Fibroblast of skin of right quadriceps (primary cell): ENCODE results near the gene KIAA0930.

Experiments
- DNase-seq: peaks from one replicate; pipeline ENCODE4 v3.0.0-alpha.2; 2013

Gene KIAA0930

GRCh38 chr22:45235851-45236342 lies 4.8 kb downstream of the KIAA0930 start:
- no peak for DNase-seq

GRCh38 chr22:45235101-45235777 lies 5.5 kb downstream of the KIAA0930 start:
- DNase-seq: no peak

GRCh38 chr22:45233827-45234226 lies 6.9 kb downstream of the KIAA0930 start:
- DNase-seq: no peak

GRCh38 chr22:45233386-45233785 lies 7.3 kb downstream of the KIAA0930 start:
- DNase-seq: no peak

- no peak for DNase-seq
Observed at GRCh38 chr22:45231293-45231692, 9.4 kb downstream of the KIAA0930 start.

GRCh38 chr22:45230026-45230721 lies 10.5 kb downstream of the KIAA0930 start:
- DNase-seq: no peak

- no peak for DNase-seq
Observed at GRCh38 chr22:45229181-45229580, 11.5 kb downstream of the KIAA0930 start.

GRCh38 chr22:45228401-45228754 lies 12.3 kb downstream of the KIAA0930 start:
- DNase-seq: no peak

- DNase-seq: no peak
Observed at GRCh38 chr22:45227645-45228400, 12.9 kb downstream of the KIAA0930 start.

GRCh38 chr22:45226503-45227186 lies 14.0 kb downstream of the KIAA0930 start:
- DNase-seq: no peak

- DNase-seq: no peak
Observed at GRCh38 chr22:45225732-45226502, 14.8 kb downstream of the KIAA0930 start.

- DNase-seq: no peak
Observed at GRCh38 chr22:45224988-45225731, 15.5 kb downstream of the KIAA0930 start.

- DNase-seq: no peak
Observed at GRCh38 chr22:45224331-45224730, 16.4 kb downstream of the KIAA0930 start.

- no peak for DNase-seq
Observed at GRCh38 chr22:45223304-45224117, 17.2 kb downstream of the KIAA0930 start.

GRCh38 chr22:45221201-45221600 lies 19.5 kb downstream of the KIAA0930 start:
- DNase-seq: no peak

- peak; percentile 25 for DNase-seq
Observed at GRCh38 chr22:45218976-45219375, 21.7 kb downstream of the KIAA0930 start.

GRCh38 chr22:45217806-45218205 lies 22.9 kb downstream of the KIAA0930 start:
- no peak for DNase-seq

- no peak for DNase-seq
Observed at GRCh38 chr22:45217345-45217744, 23.3 kb downstream of the KIAA0930 start.

GRCh38 chr22:45216133-45217003 lies 24.3 kb downstream of the KIAA0930 start:
- DNase-seq: peak; percentile 23
